ENCODE data around the gene SCN9A. TPM values are rescaled to one million over a fixed set of nuclear protein-coding genes. Genes with fewer than 3 reads are reported as not detected.
"Not testable (repeated sequence)": the region's sequence is repeated elsewhere in the genome, so short reads cannot be mapped to it uniquely, and the experiment has no call there.

The SCN9A gene
- total RNA-seq, 2 experiments from 2014 or later, result 0.07 TPM; not detected in 1

DNA sequence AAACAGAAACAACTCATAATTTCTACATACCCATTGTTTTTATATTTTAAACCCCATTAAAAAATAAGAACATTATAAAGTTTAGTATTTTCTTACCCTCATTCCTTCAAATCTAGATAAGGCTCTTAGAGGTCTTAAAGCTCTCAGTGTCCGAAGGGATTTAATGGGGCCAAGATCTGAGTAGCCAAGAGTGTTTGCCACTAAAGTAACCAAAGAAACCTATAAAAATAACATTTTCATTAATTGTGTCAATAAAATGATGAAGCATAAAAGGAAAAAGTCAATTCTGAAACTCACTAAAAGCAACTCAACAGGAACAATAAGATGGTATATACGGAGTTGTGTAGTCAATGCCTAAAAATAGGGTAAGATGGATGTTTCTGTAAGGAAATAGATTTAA, 142.5 kb downstream of the SCN9A start:
- no peak overlapping the region for H3K27ac Mint-ChIP-seq
- H3K27me3 Mint-ChIP-seq, result no peaks in the 10 kb centered on the region

GRCh38 chr2:166230724-166231070, 145.0 kb downstream of the SCN9A start:
- no peaks in the 10 kb centered on the region for H3K27me3 Mint-ChIP-seq
- no peak for DNase-seq
- H3K4me3 Mint-ChIP-seq, result no peak overlapping the region

More for the DNA sequence above, 142.5 kb downstream of the SCN9A start:
- ATAC-seq (no peak), DNase-seq (no peak)
- intact Hi-C loops (cut with DNase I, micrococcal nuclease), result no loop called here
- Mint-ChIP-seq H3K4me3 (no peak overlapping the region), H3K4me1 (no peaks in the 10 kb centered on the region), H3K36me3 (ENCODE audit: low read depth) (no peaks in the 10 kb centered on the region), H3K9me3 (ENCODE audit: low read depth) (no peaks in the 10 kb centered on the region)
- CTCF ChIA-PET, result no interaction called here
- POLR2A ChIA-PET, result no interaction called here

DNA sequence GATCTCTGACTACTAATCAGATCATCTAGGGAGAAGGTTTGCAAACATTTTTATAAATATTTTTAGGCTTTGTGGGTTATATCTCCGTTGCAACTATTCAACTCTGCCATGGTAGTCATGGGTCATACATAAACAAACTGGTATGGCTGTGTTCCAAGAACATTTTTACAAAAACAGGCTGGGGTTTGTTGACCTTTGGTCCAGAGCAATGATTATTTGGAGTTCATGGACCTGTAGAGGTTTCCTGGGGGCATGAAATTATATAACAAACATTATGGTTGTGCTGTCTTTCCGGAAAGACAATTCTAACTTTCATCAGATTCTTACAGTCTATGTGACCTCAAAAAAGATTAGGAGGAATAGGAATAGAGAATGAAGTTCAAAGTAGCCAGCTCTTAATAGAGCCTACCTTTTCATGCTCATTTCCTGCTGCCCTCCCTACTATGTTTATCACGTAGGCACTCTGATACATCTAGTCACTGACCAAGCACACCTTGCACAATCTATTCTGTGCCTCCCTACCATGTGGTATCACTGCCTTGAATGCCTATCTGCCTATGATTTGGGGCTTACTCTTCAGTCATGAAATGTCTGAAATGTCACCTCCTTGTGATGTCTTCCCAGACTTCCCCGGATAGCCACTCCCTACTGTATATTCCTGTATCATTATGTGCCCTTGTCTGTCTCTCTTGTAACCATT, 145.6 kb downstream of the SCN9A start:
- H3K9me3 Mint-ChIP-seq (ENCODE audit: low read depth), result no peaks in the 10 kb centered on the region

More at GRCh38 chr2:166230724-166231070, 145.0 kb downstream of the SCN9A start:
- Mint-ChIP-seq H3K27ac (no peak overlapping the region), H3K36me3 (ENCODE audit: low read depth) (no peaks in the 10 kb centered on the region), H3K9me3 (ENCODE audit: low read depth) (no peaks in the 10 kb centered on the region), H3K4me1 (no peaks in the 10 kb centered on the region)
- intact Hi-C loops (cut with DNase I, micrococcal nuclease), result no loop called here
- no peak for ATAC-seq
- ChIA-PET CTCF (no interaction called here), POLR2A (no interaction called here)

DNA sequence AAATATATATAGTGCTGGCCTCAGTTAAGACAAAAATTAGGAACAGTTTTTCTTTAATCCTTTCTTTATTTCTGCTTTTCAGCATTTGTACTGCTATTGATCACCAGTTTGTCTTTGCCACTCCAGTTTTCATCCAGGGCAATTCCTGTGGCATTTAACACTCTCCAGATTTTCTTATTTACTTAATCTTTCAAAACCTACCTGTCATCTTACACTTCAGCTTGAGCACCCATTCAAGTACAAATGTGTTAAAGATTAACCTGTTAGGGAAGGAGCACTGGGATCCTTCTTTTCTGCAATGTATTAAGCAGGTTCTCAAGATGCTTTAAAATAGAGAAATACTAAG, 146.1 kb downstream of the SCN9A start:
- no peaks in the 10 kb centered on the region for H3K4me1 Mint-ChIP-seq
- no peak overlapping the region for H3K27ac Mint-ChIP-seq
- no peak overlapping the region for H3K4me3 Mint-ChIP-seq
- H3K36me3 Mint-ChIP-seq (ENCODE audit: low read depth), result no peaks in the 10 kb centered on the region
- H3K9me3 Mint-ChIP-seq (ENCODE audit: low read depth), result no peaks in the 10 kb centered on the region
- H3K27me3 Mint-ChIP-seq, result no peaks in the 10 kb centered on the region
- DNase-seq (no peak), ATAC-seq (no peak)
- intact Hi-C loops (cut with DNase I, micrococcal nuclease), result no loop called here
- ChIA-PET POLR2A (no interaction called here), CTCF (no interaction called here)

More for the DNA sequence above, 145.6 kb downstream of the SCN9A start:
- Mint-ChIP-seq H3K4me3 (no peak overlapping the region), H3K27ac (no peak overlapping the region), H3K27me3 (no peaks in the 10 kb centered on the region), H3K4me1 (no peaks in the 10 kb centered on the region), H3K36me3 (ENCODE audit: low read depth) (no peaks in the 10 kb centered on the region)
- CTCF ChIA-PET, result no interaction called here
- intact Hi-C loops (cut with DNase I, micrococcal nuclease), result no loop called here
- DNase-seq (no peak), ATAC-seq (no peak)
- POLR2A ChIA-PET, result no interaction called here

GRCh38 chr2:166224197-166224596, 151.5 kb downstream of the SCN9A start:
- H3K4me1 Mint-ChIP-seq, result no peaks in the 10 kb centered on the region
- H3K4me3 Mint-ChIP-seq, result no peak overlapping the region
- intact Hi-C loops (cut with DNase I, micrococcal nuclease), result no loop called here
- peaks cover 4% of the 10 kb centered on the region for H3K9me3 Mint-ChIP-seq (ENCODE audit: low read depth)
- no peak overlapping the region for H3K27ac Mint-ChIP-seq
- ATAC-seq (no peak), DNase-seq (no peak)
- no peaks in the 10 kb centered on the region for H3K36me3 Mint-ChIP-seq (ENCODE audit: low read depth)
- H3K27me3 Mint-ChIP-seq, result no peaks in the 10 kb centered on the region
- POLR2A ChIA-PET, result no interaction called here
- CTCF ChIA-PET, result no interaction called here

- POLR2A ChIA-PET, result no interaction called here
These were observed 152.4 kb downstream of the SCN9A start for GRCh38 chr2:166223298-166223697.

GRCh38 chr2:166211079-166211478, 164.7 kb downstream of the SCN9A start:
- Mint-ChIP-seq H3K4me3 (no peak overlapping the region), H3K27me3 (no peaks in the 10 kb centered on the region), H3K36me3 (ENCODE audit: low read depth) (no peaks in the 10 kb centered on the region), H3K9me3 (ENCODE audit: low read depth) (peaks cover 15% of the 10 kb centered on the region), H3K27ac (no peak overlapping the region), H3K4me1 (no peaks in the 10 kb centered on the region)
- ATAC-seq, result no peak
- CTCF ChIA-PET, result no interaction called here
- intact Hi-C loops (cut with DNase I, micrococcal nuclease), result no loop called here
- POLR2A ChIA-PET, result no interaction called here
- DNase-seq, result no peak

More at GRCh38 chr2:166223298-166223697, 152.4 kb downstream of the SCN9A start:
- no peak overlapping the region for H3K27ac Mint-ChIP-seq
- intact Hi-C loops (cut with DNase I, micrococcal nuclease), result no loop called here
- no peak for DNase-seq
- H3K9me3 Mint-ChIP-seq (ENCODE audit: low read depth), result peaks cover 4% of the 10 kb centered on the region
- CTCF ChIA-PET, result no interaction called here
- no peaks in the 10 kb centered on the region for H3K27me3 Mint-ChIP-seq
- no peak for ATAC-seq
- H3K4me3 Mint-ChIP-seq, result no peak overlapping the region
- H3K36me3 Mint-ChIP-seq (ENCODE audit: low read depth), result no peaks in the 10 kb centered on the region
- no peaks in the 10 kb centered on the region for H3K4me1 Mint-ChIP-seq

DNA sequence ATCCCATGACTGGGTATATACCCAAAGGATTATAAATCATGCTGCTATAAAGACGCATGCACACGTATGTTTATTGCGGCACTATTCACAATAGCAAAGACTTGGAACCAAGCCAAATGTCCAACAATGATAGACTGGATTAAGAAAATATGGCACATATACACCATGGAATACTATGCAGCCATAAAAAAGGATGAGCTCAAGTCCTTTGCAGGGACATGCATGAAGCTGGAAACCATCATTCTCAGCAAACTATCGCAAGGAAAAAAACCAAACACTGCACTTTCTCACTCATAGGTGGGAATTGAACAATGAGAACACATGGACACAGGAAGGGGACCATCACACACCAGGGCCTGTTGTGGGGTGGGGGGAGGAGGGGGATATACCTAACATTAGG, 165.8 kb downstream of the SCN9A start:
- POLR2A ChIA-PET; DNase-seq; ATAC-seq; intact Hi-C loops (cut with DNase I, micrococcal nuclease); H3K4me3 Mint-ChIP-seq; H3K36me3 Mint-ChIP-seq (ENCODE audit: low read depth); H3K27me3 Mint-ChIP-seq; H3K4me1 Mint-ChIP-seq; H3K27ac Mint-ChIP-seq; CTCF ChIA-PET: not testable (repeated sequence)
- peaks cover 15% of the 10 kb centered on the region for H3K9me3 Mint-ChIP-seq (ENCODE audit: low read depth)

DNA sequence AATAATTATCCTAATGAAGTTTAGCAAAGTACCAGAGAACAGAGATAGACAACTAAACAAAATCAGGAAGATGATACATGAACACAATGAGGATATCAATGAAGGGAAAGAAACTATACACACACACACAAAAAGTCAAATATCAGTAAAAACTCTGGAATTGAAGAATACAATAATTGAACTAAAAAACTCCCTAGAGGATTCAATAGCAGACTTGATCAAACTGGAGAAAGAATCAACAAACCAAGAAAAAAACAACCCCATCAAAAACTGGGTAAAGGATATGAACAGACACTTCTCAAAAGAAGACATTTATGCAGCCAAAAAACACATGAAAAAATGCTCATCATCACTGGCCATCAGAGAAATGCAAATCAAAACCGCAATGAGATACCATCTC, 166.4 kb downstream of the SCN9A start:
- H3K27ac Mint-ChIP-seq; H3K4me1 Mint-ChIP-seq; DNase-seq; H3K4me3 Mint-ChIP-seq; ATAC-seq; intact Hi-C loops (cut with DNase I, micrococcal nuclease); POLR2A ChIA-PET; H3K27me3 Mint-ChIP-seq; CTCF ChIA-PET; H3K36me3 Mint-ChIP-seq (ENCODE audit: low read depth): not testable (repeated sequence)
- H3K9me3 Mint-ChIP-seq (ENCODE audit: low read depth), result peaks cover 15% of the 10 kb centered on the region

- CTCF ChIA-PET; intact Hi-C loops (cut with DNase I, micrococcal nuclease); H3K36me3 Mint-ChIP-seq (ENCODE audit: low read depth); DNase-seq; H3K4me3 Mint-ChIP-seq; H3K27me3 Mint-ChIP-seq; POLR2A ChIA-PET; ATAC-seq; H3K4me1 Mint-ChIP-seq; H3K27ac Mint-ChIP-seq: not testable (repeated sequence)
- peaks cover 14% of the 10 kb centered on the region for H3K9me3 Mint-ChIP-seq (ENCODE audit: low read depth)
These were observed 169.6 kb downstream of the SCN9A start for GRCh38 chr2:166206153-166206552.

- DNase-seq (no peak), ATAC-seq (no peak)
- H3K36me3 Mint-ChIP-seq (ENCODE audit: low read depth), result no peaks in the 10 kb centered on the region
- H3K27ac Mint-ChIP-seq, result no peak overlapping the region
- CTCF ChIA-PET, result no interaction called here
- peaks cover 2% of the 10 kb centered on the region for H3K27me3 Mint-ChIP-seq
- H3K4me1 Mint-ChIP-seq, result no peaks in the 10 kb centered on the region
- H3K9me3 Mint-ChIP-seq (ENCODE audit: low read depth), result no peaks in the 10 kb centered on the region
- intact Hi-C loops (cut with DNase I, micrococcal nuclease), result no loop called here
- POLR2A ChIA-PET, result no interaction called here
- no peak overlapping the region for H3K4me3 Mint-ChIP-seq
These were observed 173.0 kb downstream of the SCN9A start for GRCh38 chr2:166202778-166203177.

- ATAC-seq (no peak), DNase-seq (no peak)
- ChIA-PET CTCF (interaction anchor here (1.1 kb wide), 1 partner anchor 12 kb away, joined by 3 read pairs; no protein-coding TSS in a partner anchor), POLR2A (no interaction called here)
- H3K36me3 Mint-ChIP-seq (ENCODE audit: low read depth), result no peaks in the 10 kb centered on the region
- no peak overlapping the region for H3K27ac Mint-ChIP-seq
- H3K4me3 Mint-ChIP-seq, result no peak overlapping the region
- H3K9me3 Mint-ChIP-seq (ENCODE audit: low read depth), result no peaks in the 10 kb centered on the region
- H3K27me3 Mint-ChIP-seq, result no peaks in the 10 kb centered on the region
- intact Hi-C loops (cut with DNase I, micrococcal nuclease), result no loop called here
- no peaks in the 10 kb centered on the region for H3K4me1 Mint-ChIP-seq
These were observed 178.3 kb downstream of the SCN9A start for GRCh38 chr2:166197446-166197845.

GRCh38 chr2:166193407-166193806, 182.3 kb downstream of the SCN9A start:
- H3K4me1 Mint-ChIP-seq, result no peaks in the 10 kb centered on the region
- no peaks in the 10 kb centered on the region for H3K27me3 Mint-ChIP-seq
- ChIA-PET POLR2A (no interaction called here), CTCF (interaction anchor here (1.1 to 1.2 kb wide), 2 partner anchors 11 to 14 kb away, joined by 3 read pairs; no protein-coding TSS in a partner anchor)
- H3K9me3 Mint-ChIP-seq (ENCODE audit: low read depth), result no peaks in the 10 kb centered on the region
- no peak overlapping the region for H3K27ac Mint-ChIP-seq
- no peak overlapping the region for H3K4me3 Mint-ChIP-seq
- no peak for ATAC-seq
- DNase-seq, result no peak
- intact Hi-C loops (cut with DNase I, micrococcal nuclease), result no loop called here
- no peaks in the 10 kb centered on the region for H3K36me3 Mint-ChIP-seq (ENCODE audit: low read depth)
